Activated CD8-positive, alpha-beta memory T cell treated with anti-CD3 and anti-CD28 coated beads for 4 hours (primary cell): ENCODE results near the gene CSPG4.
"Not testable (repeated sequence)": the region's sequence is repeated elsewhere in the genome, so short reads cannot be mapped to it uniquely, and the experiment has no call there.

Source experiments
- DNase-seq, 2 donors: peaks; one replicate each; pipeline ENCODE4 v3.0.0-alpha.2; 2020; ENCODE audit warnings: low read depth in 2 of 2

Gene CSPG4

DNA sequence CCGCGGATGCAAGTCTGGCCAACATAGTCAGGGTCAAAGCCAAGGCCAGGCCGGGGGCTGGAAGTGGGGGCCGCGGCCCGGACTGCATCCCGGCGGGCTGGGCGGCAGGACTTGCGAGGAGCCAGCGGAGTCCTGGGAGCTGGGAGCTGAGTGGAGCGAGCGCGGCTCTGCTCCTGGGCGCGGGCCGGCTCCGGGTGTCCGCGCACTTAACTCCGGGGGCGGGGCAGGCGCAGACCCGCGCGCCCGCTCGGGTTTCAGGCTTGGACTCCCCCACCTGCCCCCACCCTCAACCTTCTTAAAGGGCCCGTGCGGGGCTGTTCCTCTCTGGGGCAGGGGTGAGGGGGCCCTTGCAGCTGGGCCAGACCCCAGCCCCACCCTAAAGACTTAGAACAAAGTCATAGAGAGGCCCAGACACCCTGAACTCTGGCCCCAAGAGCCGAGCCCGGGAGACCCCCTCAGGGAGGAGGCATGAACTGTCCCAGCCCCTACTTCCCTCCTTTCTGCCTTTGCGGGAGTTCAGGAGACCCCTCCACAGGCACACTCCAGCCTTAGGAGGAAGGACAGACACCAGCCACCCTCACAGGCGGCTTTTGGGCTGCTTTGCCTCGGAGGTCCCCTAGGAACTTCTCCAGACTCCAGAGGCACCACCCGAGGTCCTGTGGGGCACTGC lies at the start of gene CSPG4:
Gene CSPG4, minus strand, starts transcription at position 181 of the 670 bp plus-strand sequence. Its CDS starts 93 bp downstream, at position 88.
- no peak for DNase-seq

GRCh38 chr15:75762357-75762718 lies 49.7 kb upstream of the CSPG4 start:
- not testable (repeated sequence) for DNase-seq

DNA sequence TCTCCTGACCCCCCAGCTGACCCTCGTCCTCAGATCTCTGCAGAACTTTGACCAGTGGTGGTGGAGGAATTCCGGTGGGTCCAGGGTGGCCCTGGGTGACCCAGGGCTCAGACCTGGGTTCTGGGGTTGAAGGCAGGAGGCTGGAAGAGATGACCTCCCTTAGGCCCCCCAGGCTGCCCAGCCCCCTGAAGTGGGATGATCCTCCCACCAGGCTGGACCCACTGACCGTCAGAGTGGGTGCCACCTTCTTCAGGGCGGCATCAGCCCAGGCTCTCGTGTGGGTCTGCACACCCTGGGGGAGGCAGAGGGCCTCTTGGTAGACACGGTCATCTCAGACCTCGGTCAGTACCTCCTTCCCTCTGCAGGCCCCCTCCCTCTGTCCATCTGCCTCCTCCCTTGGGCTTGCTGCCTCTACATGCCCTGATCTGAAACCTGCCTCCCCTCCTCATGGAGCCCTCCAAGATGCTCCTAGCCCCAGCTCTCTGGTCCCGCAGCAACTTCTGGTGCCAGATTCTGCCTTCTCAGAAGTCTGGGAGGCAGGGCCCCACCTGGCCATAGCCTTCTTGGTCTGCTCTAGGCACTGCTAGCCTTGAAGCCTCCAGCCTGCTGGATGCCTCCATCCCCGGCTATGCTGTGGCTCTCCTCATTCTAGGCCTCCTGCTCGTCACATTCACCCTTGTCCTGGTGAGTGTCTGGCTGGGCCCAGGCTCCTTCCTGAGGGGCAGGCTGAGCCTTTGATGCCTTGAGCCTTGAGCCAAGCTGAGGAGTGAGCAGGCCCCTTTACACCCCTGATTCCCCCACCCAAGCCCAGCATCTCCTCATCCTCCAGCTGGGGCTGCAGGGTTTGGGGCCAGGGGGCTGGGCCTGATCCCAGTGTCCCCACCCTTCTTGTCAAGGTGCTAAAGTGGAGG lies 49.1 kb upstream of the CSPG4 start:
- no peak for DNase-seq

DNA sequence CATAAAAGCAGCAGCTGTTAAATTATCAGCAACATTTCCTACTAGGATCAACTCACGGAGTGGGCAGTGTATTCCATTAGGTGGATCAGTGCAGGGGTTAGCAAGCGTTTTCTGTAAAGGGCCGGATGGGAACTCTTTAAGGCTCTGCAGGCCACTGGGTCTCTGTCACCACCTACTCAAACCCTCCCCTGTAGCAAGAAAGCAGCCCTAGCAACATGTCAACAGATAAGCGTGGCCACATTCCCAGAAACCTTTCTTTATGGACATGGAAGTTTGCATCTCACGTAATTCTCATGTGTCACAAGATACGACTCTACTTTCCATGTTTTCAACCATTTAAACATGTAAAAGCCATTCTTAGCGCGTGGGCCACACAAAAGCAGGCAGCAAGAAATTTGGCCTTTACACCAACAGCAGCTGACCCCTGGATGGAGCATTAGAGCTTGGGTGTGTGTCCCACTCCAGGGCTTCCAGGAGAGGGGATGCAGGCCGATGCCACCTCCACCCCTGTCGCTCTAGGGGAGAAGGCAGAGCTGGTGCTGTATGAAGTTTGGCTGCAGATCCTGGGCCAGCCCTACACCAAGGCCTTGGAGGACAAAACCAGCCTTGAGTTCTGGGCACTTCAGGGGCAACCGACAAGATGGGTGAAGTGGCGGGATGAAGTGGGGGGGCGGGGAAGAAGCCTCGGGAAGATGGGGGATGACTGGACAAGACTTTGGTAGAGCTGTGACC lies 48.2 kb upstream of the CSPG4 start:
- no peak for DNase-seq

DNA sequence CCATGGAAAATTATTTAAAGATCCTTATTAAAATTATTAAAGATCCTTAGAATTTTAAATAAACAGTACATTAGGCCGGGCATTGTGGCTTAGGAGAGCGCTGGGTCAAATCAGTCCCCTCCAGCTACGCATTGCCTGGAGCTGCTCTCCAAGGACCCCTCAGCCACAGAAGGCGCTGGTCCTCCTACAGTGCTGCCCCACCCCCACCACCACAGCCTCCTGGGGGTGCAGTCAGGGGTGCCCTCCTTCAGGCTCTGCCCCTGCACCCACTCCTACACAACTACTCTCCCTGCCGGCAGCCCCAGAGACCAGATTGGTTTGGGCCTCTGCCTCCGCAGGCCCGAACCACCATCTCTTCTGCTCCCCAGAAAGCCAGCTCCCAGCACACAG lies 47.5 kb upstream of the CSPG4 start:
- DNase-seq: not testable (repeated sequence)

- DNase-seq: no peak
These were observed 46.9 kb upstream of the CSPG4 start for GRCh38 chr15:75759416-75760130.

- no peak for DNase-seq
These were observed 45.6 kb upstream of the CSPG4 start for GRCh38 chr15:75758071-75758872.

DNA sequence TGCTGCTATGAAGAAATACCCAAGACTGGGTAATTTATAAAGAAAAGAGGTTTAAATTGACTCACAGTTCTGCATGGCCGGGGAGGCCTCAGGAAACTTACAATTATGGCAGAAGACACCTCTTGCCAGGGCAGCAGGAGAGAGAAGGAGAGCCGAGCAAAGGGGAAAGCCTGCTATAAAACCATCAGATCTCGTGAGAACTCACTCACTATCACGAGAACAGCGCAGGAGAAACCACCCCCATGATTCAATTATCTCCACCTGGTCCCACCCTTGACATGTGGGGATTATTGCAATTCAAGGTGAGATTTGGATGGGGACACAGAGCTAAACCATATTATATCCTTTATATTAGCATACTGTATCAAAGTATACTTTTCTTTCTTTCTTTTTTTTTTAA lies 42.2 kb upstream of the CSPG4 start:
- DNase-seq: not testable (repeated sequence)

DNA sequence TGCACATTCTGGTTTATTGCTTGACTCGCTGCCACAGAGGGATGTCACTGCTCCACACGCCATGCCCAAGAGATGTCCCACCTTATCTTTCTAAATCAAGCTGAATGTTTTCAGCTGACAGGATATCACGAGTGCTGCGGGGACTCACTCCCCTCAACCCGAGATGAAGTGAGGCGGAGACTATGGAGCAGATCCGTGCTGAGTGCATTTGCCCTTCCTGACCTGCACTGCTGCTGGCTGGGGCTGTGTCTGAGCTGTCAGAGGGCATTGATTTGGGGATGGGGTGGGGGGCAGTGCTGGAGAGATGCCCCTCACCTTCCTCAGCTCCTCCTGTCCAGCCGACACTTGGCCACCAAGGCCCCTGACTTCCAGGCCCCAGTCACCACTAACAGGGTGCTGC lies 40.5 kb upstream of the CSPG4 start:
- DNase-seq: no peak

- DNase-seq: no peak
These were observed 39.2 kb upstream of the CSPG4 start for GRCh38 chr15:75751891-75752290.

- no peak for DNase-seq
These were observed 38.6 kb upstream of the CSPG4 start for GRCh38 chr15:75751116-75751875.

GRCh38 chr15:75750261-75751050 lies 37.8 kb upstream of the CSPG4 start:
- no peak for DNase-seq

DNA sequence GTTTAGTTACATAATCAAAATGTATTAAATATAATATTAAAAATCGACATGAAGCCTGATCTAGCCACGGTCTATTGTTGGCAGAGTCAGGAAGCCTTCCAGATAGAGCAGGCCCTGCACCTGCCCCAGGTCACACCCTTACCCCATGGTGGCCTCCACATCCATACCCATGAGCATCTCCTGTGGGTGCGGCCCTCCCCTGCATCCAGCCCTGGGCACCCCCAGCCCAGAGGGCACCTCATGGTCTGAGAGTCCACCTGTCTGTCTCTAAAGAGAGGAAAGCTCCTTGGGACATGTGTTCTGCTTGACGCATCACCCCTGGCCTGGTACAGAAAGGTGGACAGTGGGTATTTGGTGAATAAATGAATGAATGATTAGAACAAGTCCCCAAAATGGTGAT lies 37.2 kb upstream of the CSPG4 start:
- DNase-seq: no peak

DNA sequence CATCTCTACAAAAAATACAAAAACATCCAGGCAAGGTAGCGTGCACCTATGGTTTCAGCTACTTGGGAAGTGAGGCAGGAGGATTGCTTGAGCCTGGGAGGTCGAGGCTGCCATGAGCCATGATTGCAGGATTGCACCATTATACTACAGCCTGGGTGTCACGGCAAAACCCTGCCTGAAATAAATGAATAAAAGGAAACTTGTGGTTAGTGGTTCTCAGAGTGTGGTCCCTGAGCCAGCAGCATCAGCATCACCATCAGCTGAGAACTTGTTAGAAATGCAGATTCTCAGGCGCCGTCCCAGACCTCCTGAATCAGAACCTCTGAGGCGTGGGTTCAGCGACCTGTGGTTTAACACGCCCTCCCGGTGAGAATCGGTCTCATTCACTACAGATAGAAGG lies 36.2 kb upstream of the CSPG4 start:
- not testable (repeated sequence) for DNase-seq

DNA sequence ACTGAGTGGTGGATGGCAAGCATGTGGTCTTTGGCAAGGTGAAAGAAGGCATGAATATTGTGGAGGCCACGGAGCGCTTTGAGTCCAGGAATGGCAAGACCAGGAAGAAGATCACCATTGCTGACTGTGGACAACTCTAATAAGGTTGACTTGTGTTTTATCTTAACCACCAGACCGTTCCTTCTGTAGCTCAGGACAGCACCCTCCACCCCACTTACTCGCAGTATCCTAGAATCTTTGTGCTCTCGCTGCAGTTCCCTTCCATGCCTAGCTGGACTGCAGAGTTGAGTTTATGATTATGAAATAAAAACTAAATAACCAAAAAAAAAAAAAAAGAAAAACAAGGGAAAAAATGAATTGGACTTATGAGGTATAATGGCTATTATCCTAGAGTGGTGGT lies 34.5 kb upstream of the CSPG4 start:
- not testable (repeated sequence) for DNase-seq

DNA sequence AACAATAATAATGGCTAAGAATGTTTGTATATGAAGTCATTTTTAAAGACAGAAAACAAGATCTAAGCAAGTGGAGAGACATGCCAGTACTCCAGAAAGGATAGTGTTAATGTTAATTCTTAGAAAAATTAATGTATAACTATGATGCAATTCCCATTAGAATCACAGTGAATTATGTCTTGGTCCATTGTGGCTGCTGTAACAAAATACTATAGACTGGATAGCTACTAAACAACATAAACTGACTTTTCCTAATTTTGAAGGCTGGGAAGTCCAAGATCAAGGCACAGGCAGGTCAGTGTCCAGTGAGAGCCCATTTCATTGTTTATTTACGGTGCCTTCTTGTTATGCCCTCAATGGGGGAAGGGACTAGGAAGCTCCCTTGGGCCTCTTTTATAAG lies 32.7 kb upstream of the CSPG4 start:
- no peak for DNase-seq

GRCh38 chr15:75742346-75742745 lies 29.7 kb upstream of the CSPG4 start:
- not testable (repeated sequence) for DNase-seq

DNA sequence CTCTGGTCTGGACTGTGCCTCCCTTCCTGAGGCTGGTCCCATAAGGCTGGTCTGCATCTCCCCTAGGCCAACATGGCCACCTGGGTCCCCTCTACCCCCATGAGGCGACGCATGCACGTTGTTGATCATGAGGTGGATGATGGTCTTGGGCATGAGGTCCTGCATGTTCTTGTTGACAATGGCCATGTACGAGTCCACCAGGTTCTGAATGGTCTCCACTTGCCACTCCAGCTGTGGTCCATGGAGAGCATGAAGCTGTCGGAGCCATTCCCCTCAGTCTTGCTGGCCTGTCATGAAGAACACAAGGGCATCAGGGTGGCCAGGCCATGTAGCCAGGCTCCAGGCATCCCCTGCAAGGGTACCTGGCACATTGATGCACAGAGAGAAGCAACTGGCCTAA lies 27.1 kb upstream of the CSPG4 start:
- no peak for DNase-seq

GRCh38 chr15:75738647-75739325 lies 26.1 kb upstream of the CSPG4 start:
- peak; percentile 68 to 77 for DNase-seq
